H1 (cell line): ENCODE results near the gene TFDP1. TPM values are rescaled to one million over a fixed set of nuclear protein-coding genes. Genes with fewer than 3 reads are reported as not detected.

Experiments used
- CTCF ChIA-PET: fragments of 300-600 bp; sonication (Branson Sonifier 250); formaldehyde crosslinking; loops from one replicate; lab custom pipeline; 2021; ENCODE audit not compliant: partially characterized antibody; lab: Charles Lee
- POLR2A ChIA-PET: fragments of 300-600 bp; sonication (Branson Sonifier 250); formaldehyde crosslinking; loops from one replicate; lab custom pipeline; 2021; ENCODE audit warnings: inconsistent platforms; ENCODE audit not compliant: partially characterized antibody; lab: Charles Lee
- DNase-seq, 2 experiments: peaks; one replicate each; pipeline versions ENCODE4 v3.0.0 to v3.0.0-alpha.2; 2010 to 2022; ENCODE audit warnings: low spot score in 2 of 2, low read depth in 1 of 2, mixed read lengths in 1 of 2
- FAIRE-seq: peaks from 2 replicates; lab custom pipeline; 2011; peaks lifted over from hg19 to GRCh38; lab: Jason Lieb, UNC
- H2AFZ ChIP-seq: 2 replicates; pipeline ENCODE4 v1.8.1; 2012; ENCODE audit warnings: low read length, inconsistent platforms
- H2AK5ac ChIP-seq: 2 replicates; pipeline ENCODE4 v1.6.1; 2013; ENCODE audit warnings: low read depth, low read length
- H2BK120ac ChIP-seq: replicated peaks from 2 replicates; pipeline ENCODE3; 2013; ENCODE audit warnings: low read depth, low read length, inconsistent platforms
- H2BK12ac ChIP-seq: 2 replicates; pipeline ENCODE4 v1.6.1; 2013; ENCODE audit warnings: low read depth, low read length
- H2BK15ac ChIP-seq: 2 replicates; pipeline ENCODE4 v1.6.1; 2013; ENCODE audit warnings: low read length
- H2BK20ac ChIP-seq: 2 replicates; pipeline ENCODE4 v1.6.1; 2013; ENCODE audit warnings: low read length
- H2BK5ac ChIP-seq: 2 replicates; pipeline ENCODE4 v1.6.1; 2013; ENCODE audit warnings: low read depth, low read length
- H3K14ac ChIP-seq: 2 replicates; pipeline ENCODE4 v1.6.1; 2013; ENCODE audit warnings: inconsistent platforms; ENCODE audit not compliant: insufficient read length
- H3K18ac ChIP-seq: 2 replicates; pipeline ENCODE4 v1.6.1; 2013; ENCODE audit warnings: low read length; ENCODE audit errors: extremely low read depth
- H3K23ac ChIP-seq: 2 replicates; pipeline ENCODE4 v1.6.1; 2013; ENCODE audit warnings: inconsistent platforms; ENCODE audit not compliant: insufficient read length
- H3K23me2 ChIP-seq: 2 replicates; pipeline ENCODE4 v1.6.1; 2013; ENCODE audit warnings: low read depth, low read length
- H3K27ac ChIP-seq: 2 replicates; pipeline ENCODE4 v1.6.1; 2011; ENCODE audit warnings: low read depth, low read length, inconsistent platforms
- H3K27me3 ChIP-seq, 4 experiments: replicated peaks in 1 of 4; 1 replicate in 1 of 4; 2 replicates in 3 of 4; pipeline versions ENCODE4 v1.6.1 to v1.8.1; 2011 to 2013; ENCODE audit warnings: low read length in 3 of 4, mild to moderate bottlenecking in 3 of 4, inconsistent platforms in 2 of 4, mixed read lengths in 2 of 4, moderate library complexity in 1 of 4; ENCODE audit not compliant: control insufficient read depth in 3 of 4, insufficient read depth in 3 of 4; ENCODE audit errors: extremely low read depth in 1 of 4
- H3K36me3 ChIP-seq, 4 experiments: 2 replicates each; pipeline versions ENCODE4 v1.6.1 to v1.8.1; 2011 to 2013; ENCODE audit warnings: mild to moderate bottlenecking in 4 of 4, low read length in 3 of 4, moderate library complexity in 2 of 4, control low read depth in 1 of 4, inconsistent platforms in 1 of 4; ENCODE audit not compliant: insufficient read depth in 4 of 4, control insufficient read depth in 2 of 4
- H3K4ac ChIP-seq: replicated peaks from 2 replicates; pipeline ENCODE3; 2013; ENCODE audit warnings: low read length, low read depth, mixed read lengths, inconsistent platforms; ENCODE audit not compliant: insufficient read length
- H3K4me1 ChIP-seq, 4 experiments: replicated peaks in 1 of 4; 1 replicate in 1 of 4; 2 replicates in 3 of 4; pipeline versions ENCODE4 v1.6.1 to v1.8.1; 2011 to 2013; ENCODE audit warnings: low read length in 3 of 4, inconsistent platforms in 2 of 4, mixed read lengths in 1 of 4; ENCODE audit not compliant: insufficient read depth in 4 of 4, control insufficient read depth in 3 of 4
- H3K4me2 ChIP-seq, 2 experiments: 2 replicates each; pipeline versions ENCODE4 v1.6.1 to v1.8.1; 2011 to 2013; ENCODE audit warnings: low read depth in 2 of 2, low read length in 2 of 2, control low read depth in 1 of 2, inconsistent platforms in 1 of 2, mild to moderate bottlenecking in 1 of 2; ENCODE audit not compliant: insufficient read depth in 1 of 2
- H3K4me3 ChIP-seq, 4 experiments: fragments of 200-600, 300-600 bp in 1 of 4; sonication (generic), shearing (Covaris generic), sonication (Bioruptor Twin) in 1 of 4; 2 replicates each; pipeline versions ENCODE4 v1.5.1 to v1.8.1; 2011 to 2016; ENCODE audit warnings: low read length in 4 of 4, low read depth in 3 of 4, control low read depth in 2 of 4, inconsistent platforms in 2 of 4, mild to moderate bottlenecking in 2 of 4, mixed read lengths in 1 of 4, moderate library complexity in 1 of 4; ENCODE audit not compliant: insufficient read depth in 2 of 4; ENCODE audit errors: extremely low read depth in 1 of 4
- H3K56ac ChIP-seq: replicated peaks from 2 replicates; pipeline ENCODE3; 2013; ENCODE audit warnings: low read depth, mild to moderate bottlenecking, mixed read lengths, low read length, inconsistent platforms; ENCODE audit not compliant: insufficient read length
- H3K79me1 ChIP-seq: 2 replicates; pipeline ENCODE4 v1.6.1; 2013; ENCODE audit warnings: low read depth, low read length, control low read depth
- H3K79me2 ChIP-seq, 2 experiments: 2 replicates each; pipeline versions ENCODE4 v1.6.1 to v1.8.1; 2012 to 2013; ENCODE audit warnings: low read length in 2 of 2, mild to moderate bottlenecking in 2 of 2, inconsistent platforms in 1 of 2; ENCODE audit not compliant: insufficient read depth in 2 of 2, control insufficient read depth in 1 of 2
- H3K9ac ChIP-seq, 4 experiments: replicated peaks in 1 of 4; 1 replicate in 1 of 4; 2 replicates in 3 of 4; pipeline versions ENCODE4 v1.6.1 to v1.8.1; 2011 to 2013; ENCODE audit warnings: low read depth in 3 of 4, low read length in 3 of 4, control low read depth in 2 of 4, mild to moderate bottlenecking in 2 of 4, moderate library complexity in 2 of 4, inconsistent platforms in 1 of 4; ENCODE audit errors: extremely low read depth in 1 of 4
- H3K9me3 ChIP-seq, 2 experiments: 2 replicates each; pipeline versions ENCODE4 v1.6.1 to v1.8.1; 2012 to 2013; ENCODE audit warnings: mild to moderate bottlenecking in 2 of 2, moderate library complexity in 2 of 2, control low read depth in 1 of 2, inconsistent platforms in 1 of 2, low read depth in 1 of 2, low read length in 1 of 2, mixed read lengths in 1 of 2; ENCODE audit not compliant: insufficient read depth in 2 of 2
- H4K20me1 ChIP-seq, 2 experiments: replicated peaks in 1 of 2; 2 replicates each; pipeline versions ENCODE3 to v1.8.1; 2011 to 2013; ENCODE audit warnings: inconsistent platforms in 2 of 2, low read length in 2 of 2, mild to moderate bottlenecking in 1 of 2; ENCODE audit not compliant: insufficient read depth in 2 of 2, control insufficient read depth in 1 of 2
- H4K5ac ChIP-seq: 2 replicates; pipeline ENCODE4 v1.6.1; 2013; ENCODE audit warnings: low read length, low read depth, mixed read lengths, inconsistent platforms; ENCODE audit not compliant: insufficient read length
- H4K8ac ChIP-seq: 2 replicates; pipeline ENCODE4 v1.8.0; 2013; ENCODE audit warnings: mild to moderate bottlenecking, moderate library complexity, low read length, inconsistent platforms; ENCODE audit not compliant: insufficient read depth; ENCODE audit errors: extremely low read depth
- H4K91ac ChIP-seq: replicated peaks from 2 replicates; pipeline ENCODE3; 2013; ENCODE audit warnings: low read length, mixed read lengths, inconsistent platforms; ENCODE audit not compliant: insufficient read length
- NANOG ChIP-seq: IDR thresholded peaks from 2 replicates; pipeline ENCODE4 v1.6.1; 2011; ENCODE audit warnings: low read length, low read depth, mild to moderate bottlenecking, inconsistent platforms; ENCODE audit not compliant: insufficient read depth, poor library complexity, severe bottlenecking
- WGBS, 2 experiments: shearing (Covaris generic) in 1 of 2; methylation state at CpG; one replicate each; pipeline versions ENCODE4 v1.1.6 to v1.1.7; 2013 to 2015; ENCODE audit warnings: low lambda C conversion rate in 2 of 2, mixed read lengths in 2 of 2, inconsistent platforms in 1 of 2, low coverage in 1 of 2, missing lambda C conversion rate in 1 of 2; ENCODE audit not compliant: insufficient replicate concordance in 2 of 2, insufficient coverage in 1 of 2, insufficient read length in 1 of 2; ENCODE audit errors: extremely low coverage in 1 of 2, missing lambda C conversion rate in 1 of 2; 5-methylcytosine and 5-hydroxymethylcytosine counted together
- polyA plus RNA-seq, 7 experiments: library from polyadenylated mRNA; depleted of rRNA in 3 of 7; stranded (reverse) in 5 of 7; unstranded in 2 of 7; fragments of >200 nt in 5 of 7; fragments of 200-250 nt in 2 of 7; gene quantifications; 1 replicate in 5 of 7; 2 replicates in 1 of 7; 4 replicates in 1 of 7; pipeline versions ENCODE4 v1.2.1 to v1.2.3, GENCODE V29; 2011 to 2013; ENCODE audit warnings: missing spikeins in 2 of 7, mixed read lengths in 2 of 7
- total RNA-seq: library from RNA; stranded (reverse); fragmentation: NEBNext Ultra II Directional; extraction: Animal tissue kit (Norgen Biotek cat#: 25700); gene quantifications from 2 replicates; pipeline ENCODE4 v1.2.1, GENCODE V29; 2021

Gene TFDP1
- total and polyA plus RNA-seq, 2 of the 8 experiments (the other 6 are each of a cell fraction or from before 2014, with no cell fraction given): 43.6 to 81.9 TPM

GRCh38 chr13:113622791-113623490 is 38.4 kb downstream of the TFDP1 start:
- WGBS, 2 experiments: 93% methylated on average over 29 of the region's 29 CpGs; no CpG with 5 or more reads in 1 of the 2 experiments
- Histone ChIP-seq H3K9ac (no peak overlapping the region), H2BK15ac (no peak overlapping the region), H3K79me1 (peaks cover 8% of the 10 kb centered on the region; the same call in 1 of the 2 replicates), H3K4me2 (no peak overlapping the region), H4K8ac (no peak overlapping the region), H3K23ac (no peak overlapping the region), H3K14ac (no peak overlapping the region), H2AK5ac (no peak overlapping the region)
- FAIRE-seq: no peak
- TF ChIP-seq NANOG: no peak
- TF ChIP-seq, all 59 proteins: peak for 0
- Histone ChIP-seq H3K4me1 (peaks cover 0 to 3% (median 0%) of the 10 kb centered on the region in 4 experiments; a peak in 1 of 7 replicates), H4K20me1 (peaks cover 4 to 5% of the 10 kb centered on the region in 2 experiments), H2BK12ac (no peak overlapping the region), H3K23me2 (no peaks in the 10 kb centered on the region), H2AFZ (no peak overlapping the region), H3K56ac (no peak overlapping the region), H3K27ac (no peak overlapping the region), H3K36me3 (peaks cover 0 to 21% (median 11%) of the 10 kb centered on the region in 4 experiments; a peak in 5 of 8 replicates), H2BK120ac (no peak overlapping the region), H4K91ac (no peak overlapping the region), H4K5ac (no peak overlapping the region), H3K9me3 (peaks cover 0 to 14% of the 10 kb centered on the region in 2 experiments; a peak in 1 of 4 replicates), H3K4ac (no peak overlapping the region), H3K18ac (no peak overlapping the region), H2BK20ac (no peak overlapping the region), H3K4me3 (no peak overlapping the region), H3K79me2 (peaks cover 0 to 26% of the 10 kb centered on the region in 2 experiments; a peak in 2 of 4 replicates), H2BK5ac (no peak overlapping the region), H3K27me3 (no peaks in the 10 kb centered on the region)
- ChIA-PET POLR2A (interaction anchor here (1.2 kb wide), 1 partner anchor 9 kb away, joined by 4 read pairs; no protein-coding TSS in a partner anchor), CTCF (no interaction called here)
- DNase-seq: no peak
